Neutrophil (primary cell): ENCODE data around the gene DCDC2C.
"Not testable (repeated sequence)": the region's sequence is repeated elsewhere in the genome, so short reads cannot be mapped to it uniquely, and the experiment has no call there.

Source experiments
- H3K27ac ChIP-seq: fragments of 200-600 bp; sonication (generic); 2 replicates; pipeline ENCODE4 v1.5.1; 2016; ENCODE audit warnings: mild to moderate bottlenecking, moderate library complexity
- H3K27me3 ChIP-seq: fragments of 200-600 bp; sonication (generic); 2 replicates; pipeline ENCODE4 v1.6.0; 2016; ENCODE audit warnings: mild to moderate bottlenecking
- H3K36me3 ChIP-seq: fragments of 200-600 bp; sonication (generic); 2 replicates; pipeline ENCODE4 v1.5.1; 2017
- H3K4me1 ChIP-seq, 2 experiments: fragments of 200-600 bp in 1 of 2; sonication (generic) in 1 of 2; 1 replicate in 1 of 2; 2 replicates in 1 of 2; pipeline versions ENCODE4 v1.5.1 to v1.6.1; 2013 to 2016; ENCODE audit warnings: low read depth in 1 of 2, low read length in 1 of 2, mild to moderate bottlenecking in 1 of 2, moderate library complexity in 1 of 2; ENCODE audit not compliant: control insufficient read depth in 1 of 2, insufficient read depth in 1 of 2
- H3K4me3 ChIP-seq, 2 experiments: fragments of 200-600 bp in 1 of 2; sonication (generic) in 1 of 2; 1 replicate in 1 of 2; 2 replicates in 1 of 2; pipeline ENCODE4 v1.5.1; 2013 to 2016; ENCODE audit warnings: low read depth in 1 of 2, low read length in 1 of 2, mild to moderate bottlenecking in 1 of 2, moderate library complexity in 1 of 2
- H3K9me3 ChIP-seq: fragments of 200-600 bp; sonication (generic); 2 replicates; pipeline ENCODE4 v1.5.1; 2016
- TF ChIP-seq, protein P1 (sequence below): fragments of 200-600 bp; sonication (generic); IDR thresholded peaks from 2 replicates; pipeline ENCODE4 v1.5.1; 2016; ENCODE audit warnings: antibody characterized with exemption

DCDC2C gene

DNA sequence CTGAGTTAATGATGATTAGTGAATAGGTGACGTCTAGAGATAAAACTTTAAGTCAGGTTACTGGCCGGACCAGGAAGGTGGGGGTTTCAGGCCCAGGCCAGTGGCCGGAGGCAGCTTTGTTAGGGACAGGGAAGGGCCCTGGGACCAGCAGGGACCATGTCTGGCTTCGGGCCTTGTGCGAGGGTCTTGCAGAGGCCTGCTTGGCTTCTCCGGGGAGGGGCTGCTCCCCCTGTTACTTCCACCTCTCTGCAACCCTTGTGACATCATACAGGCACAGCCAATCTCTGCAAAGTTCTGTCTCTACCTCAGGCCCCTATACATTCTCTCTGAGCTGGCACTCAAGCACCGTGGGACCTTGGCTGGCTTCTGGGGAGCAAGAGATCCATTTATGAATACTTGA is 45.5 kb upstream of the DCDC2C start, which contains the start of gene ALLC:
TSS of gene ALLC (plus strand) at position 320 of the 400 bp plus-strand sequence. CDS start 12,958 bp downstream, outside the sequence.
- Histone ChIP-seq H3K27ac (no peak within 1 kb of the TSS), H3K4me1 (no peaks in the 10 kb centered on the region), H3K36me3 (no peaks in the 10 kb centered on the region), H3K27me3 (peaks cover 29% of the 10 kb centered on the region), H3K9me3 (no peaks in the 10 kb centered on the region), H3K4me3 (no peak within 1 kb of the TSS)
- TF ChIP-seq, protein P1, sequence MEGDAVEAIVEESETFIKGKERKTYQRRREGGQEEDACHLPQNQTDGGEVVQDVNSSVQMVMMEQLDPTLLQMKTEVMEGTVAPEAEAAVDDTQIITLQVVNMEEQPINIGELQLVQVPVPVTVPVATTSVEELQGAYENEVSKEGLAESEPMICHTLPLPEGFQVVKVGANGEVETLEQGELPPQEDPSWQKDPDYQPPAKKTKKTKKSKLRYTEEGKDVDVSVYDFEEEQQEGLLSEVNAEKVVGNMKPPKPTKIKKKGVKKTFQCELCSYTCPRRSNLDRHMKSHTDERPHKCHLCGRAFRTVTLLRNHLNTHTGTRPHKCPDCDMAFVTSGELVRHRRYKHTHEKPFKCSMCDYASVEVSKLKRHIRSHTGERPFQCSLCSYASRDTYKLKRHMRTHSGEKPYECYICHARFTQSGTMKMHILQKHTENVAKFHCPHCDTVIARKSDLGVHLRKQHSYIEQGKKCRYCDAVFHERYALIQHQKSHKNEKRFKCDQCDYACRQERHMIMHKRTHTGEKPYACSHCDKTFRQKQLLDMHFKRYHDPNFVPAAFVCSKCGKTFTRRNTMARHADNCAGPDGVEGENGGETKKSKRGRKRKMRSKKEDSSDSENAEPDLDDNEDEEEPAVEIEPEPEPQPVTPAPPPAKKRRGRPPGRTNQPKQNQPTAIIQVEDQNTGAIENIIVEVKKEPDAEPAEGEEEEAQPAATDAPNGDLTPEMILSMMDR = no peak

DNA sequence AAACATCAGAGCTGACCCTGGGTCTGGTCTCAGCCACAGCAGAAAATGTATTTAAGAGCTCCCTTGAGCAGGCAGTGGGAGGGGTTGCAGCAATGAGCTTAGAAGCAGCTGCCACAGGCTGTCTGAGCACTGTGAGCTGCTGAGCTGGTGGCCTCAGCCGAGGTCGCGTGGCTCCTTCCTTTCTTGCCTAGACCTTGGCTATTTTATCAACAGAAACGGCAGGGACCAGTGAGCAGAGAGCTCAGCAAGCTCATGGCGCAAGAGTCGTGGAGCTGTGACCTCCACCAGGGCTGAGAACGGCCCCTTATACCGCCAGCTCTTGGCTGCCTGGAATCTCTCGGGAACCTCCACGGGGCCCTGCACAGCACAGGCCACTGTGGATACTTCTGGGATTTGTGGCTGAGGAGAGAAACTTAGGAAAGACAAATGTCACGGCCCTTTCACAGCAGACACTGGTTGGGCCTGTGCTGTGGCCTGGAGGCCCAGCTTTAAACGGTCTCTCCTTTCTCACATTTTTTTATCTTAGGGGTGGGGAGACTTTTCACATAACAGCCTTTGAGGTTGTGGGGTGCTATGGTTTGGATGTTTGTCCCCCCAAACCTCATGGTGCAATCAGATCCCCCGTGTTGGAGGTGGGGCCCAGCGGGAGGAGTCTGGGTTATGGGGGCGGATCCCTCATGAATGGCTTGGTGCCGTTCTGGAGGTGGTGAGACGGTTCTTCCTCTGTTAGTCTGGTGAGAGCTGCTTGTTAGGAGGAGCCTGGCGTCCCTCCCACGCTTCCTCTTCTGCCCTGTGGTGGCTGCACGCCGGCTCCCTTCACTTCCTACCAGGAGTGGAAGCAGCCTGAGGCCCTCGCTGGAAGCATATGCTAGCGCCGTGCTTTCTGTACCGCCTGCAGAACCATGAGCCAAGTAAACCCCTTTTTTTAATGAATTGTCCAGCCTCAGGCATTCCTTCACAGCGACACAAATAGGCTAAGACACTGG is 43.6 kb upstream of the DCDC2C start:
- H3K9me3 ChIP-seq = no peaks in the 10 kb centered on the region
- TF ChIP-seq, protein P1 = no peak
- H3K27ac ChIP-seq = no peak overlapping the region
- H3K4me3 ChIP-seq = no peak overlapping the region
- no peaks in the 10 kb centered on the region for H3K36me3 ChIP-seq
- H3K4me1 ChIP-seq = no peaks in the 10 kb centered on the region
- peaks cover 14% of the 10 kb centered on the region for H3K27me3 ChIP-seq

DNA sequence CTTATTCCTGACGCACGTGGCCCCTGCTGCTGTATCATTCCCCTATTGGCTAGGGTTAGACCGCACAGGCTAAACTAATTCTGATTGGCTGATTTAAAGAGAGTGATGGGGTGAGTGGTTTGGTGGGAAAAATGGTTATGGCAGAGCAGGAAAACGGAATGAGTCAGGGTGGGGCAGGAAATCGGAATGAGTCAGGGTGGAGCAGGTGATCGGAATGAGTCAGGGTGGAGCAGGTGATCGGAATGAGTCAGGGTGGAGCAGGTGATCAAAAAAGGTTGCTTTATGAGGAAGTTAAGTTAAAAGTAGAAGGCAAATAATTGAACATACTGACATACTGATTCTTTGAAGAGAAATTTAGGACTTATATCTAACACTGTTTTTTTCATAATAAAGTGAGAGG is 42.7 kb upstream of the DCDC2C start:
- H3K36me3 ChIP-seq = not testable (repeated sequence)

DNA sequence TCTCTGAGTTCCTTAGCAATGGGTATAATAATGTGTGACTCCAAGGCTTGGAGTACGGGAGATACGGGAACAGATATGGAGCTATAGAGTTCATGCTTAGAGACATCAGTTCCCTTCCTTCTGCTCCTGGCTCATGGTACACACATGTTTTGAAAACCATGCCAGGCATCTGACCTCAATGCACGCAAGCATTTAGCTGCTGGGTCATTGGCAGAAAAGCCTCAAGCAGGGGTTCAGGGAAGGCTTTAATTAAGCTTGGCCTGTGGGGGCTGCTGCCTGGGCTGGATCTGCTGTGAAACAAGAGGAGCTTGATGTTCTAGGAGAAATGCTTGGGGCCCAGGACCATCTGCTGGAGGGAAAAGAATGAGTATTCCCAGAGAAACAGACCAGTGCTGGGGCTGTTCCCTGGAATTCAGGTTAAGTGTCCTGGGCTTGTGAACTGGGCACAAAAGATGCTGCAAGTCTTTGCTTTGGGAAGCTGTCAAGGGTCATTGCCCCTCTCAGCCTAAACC is 42.2 kb upstream of the DCDC2C start:
- Histone ChIP-seq H3K27me3 (peaks cover 12% of the 10 kb centered on the region), H3K9me3 (no peaks in the 10 kb centered on the region), H3K4me1 (no peaks in the 10 kb centered on the region), H3K36me3 (no peaks in the 10 kb centered on the region), H3K4me3 (no peak overlapping the region), H3K27ac (no peak overlapping the region)
- TF ChIP-seq, protein P1 = no peak

More for the DNA sequence above, 42.7 kb upstream of the DCDC2C start:
- not testable (repeated sequence) for H3K4me1 ChIP-seq, H3K27ac ChIP-seq, H3K4me3 ChIP-seq, H3K9me3 ChIP-seq
- H3K27me3 ChIP-seq = peaks cover 14% of the 10 kb centered on the region

DNA sequence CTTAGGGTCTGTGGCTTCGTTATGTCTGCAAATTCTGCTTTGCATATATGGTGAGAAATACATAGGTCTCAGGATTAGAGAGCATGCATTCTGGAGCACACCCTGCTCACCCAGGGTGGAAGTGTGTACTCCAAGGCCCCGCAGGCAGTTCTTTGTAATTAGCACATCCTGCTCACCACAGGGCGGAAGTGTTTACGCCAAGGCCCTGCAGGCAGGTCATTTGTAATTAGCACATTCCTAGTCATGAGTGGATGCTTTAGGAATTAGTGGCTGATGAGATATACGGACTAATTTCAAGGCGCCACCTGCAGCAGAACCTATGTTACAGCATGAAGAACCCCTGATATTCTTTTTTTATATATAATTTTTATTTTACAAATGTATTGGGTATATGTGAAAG is 41.1 kb upstream of the DCDC2C start:
- Histone ChIP-seq H3K27me3 (peaks cover 2% of the 10 kb centered on the region), H3K36me3 (no peaks in the 10 kb centered on the region)
- TF ChIP-seq, protein P1 = no peak

DNA sequence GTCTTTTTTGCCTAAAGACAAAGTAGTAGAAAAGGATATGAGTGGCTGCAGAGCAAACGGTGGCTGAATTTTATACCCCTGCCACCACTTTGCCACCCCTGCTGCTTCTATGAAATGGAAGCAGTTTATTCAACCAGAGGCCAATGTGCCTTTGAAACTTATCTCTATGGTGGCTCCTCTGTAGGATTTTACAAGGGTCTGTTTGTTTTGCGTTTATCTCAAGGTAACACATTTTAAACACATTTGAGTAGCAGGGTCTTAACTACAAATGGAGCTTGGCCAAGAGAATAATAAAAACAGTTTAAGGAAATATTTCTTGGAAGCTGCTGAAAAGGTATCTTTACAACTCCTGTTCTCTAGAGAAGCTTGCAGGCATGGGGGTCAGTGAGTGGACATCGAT is 39.3 kb upstream of the DCDC2C start:
- no peak overlapping the region for H3K27ac ChIP-seq
- TF ChIP-seq, protein P1 = no peak

More for the DNA sequence above, 41.1 kb upstream of the DCDC2C start:
- Histone ChIP-seq H3K4me3 (no peak overlapping the region), H3K4me1 (no peaks in the 10 kb centered on the region), H3K27ac (no peak overlapping the region), H3K9me3 (no peaks in the 10 kb centered on the region)

More for the DNA sequence above, 39.3 kb upstream of the DCDC2C start:
- Histone ChIP-seq H3K27me3 (no peaks in the 10 kb centered on the region), H3K4me3 (no peak overlapping the region), H3K4me1 (no peaks in the 10 kb centered on the region), H3K9me3 (no peaks in the 10 kb centered on the region), H3K36me3 (no peaks in the 10 kb centered on the region)
